ENCODE measurements around the gene MBTD1. TPM values are rescaled to one million over a fixed set of nuclear protein-coding genes. Genes with fewer than 3 reads are reported as not detected.

MBTD1 gene
- total RNA-seq, 3 donors from 2014 or later, result 6.6 to 8.1 (median 7.0) TPM

Other genes with a start within 250 kb of the MBTD1 start
- 10 to 100 TPM; 37.2 to 45.6 (median 37.4) TPM for gene SPAG9, start 139.2 kb downstream of the MBTD1 start, total RNA-seq
- gene NME1, start 106.5 kb downstream of the MBTD1 start, total RNA-seq, result 100 to 1,000 TPM; 495 to 588 (median 548) TPM
- 100 to 1,000 TPM; 847 to 931 (median 896) TPM for gene NME2, start 93.6 kb downstream of the MBTD1 start, total RNA-seq
- 100 to 1,000 TPM in 1 of 3 donors, 10 to 100 TPM in 2; 80.0 to 103 (median 89.0) TPM for gene UTP18, start 497 bp upstream of the MBTD1 start, total RNA-seq

All from activated T-cell treated with anti-CD3 and anti-CD28 coated beads, Interleukin-2, amount 50 U/mL, for 4 hours (primary cell).